K562 (cell line): Measurements from ENCODE around the gene SCTR. TPM values are rescaled to one million over a fixed set of nuclear protein-coding genes. Genes with fewer than 3 reads are reported as not detected.

Source experiments
- ATAC-seq: fragments of 200-7000 bp; cut with Tn5 transposase; 3 replicates; pipeline ENCODE4 v1.9.1; 2020; ENCODE audit warnings: moderate library complexity
- BruUV-seq: library from RNA; stranded (reverse); fragments of 400-500 nt; replicated peaks from 2 replicates; lab custom pipeline; 2021; lab: Mats Ljungman, UMichigan
- CTCF ChIA-PET: fragments of 300-600 bp; formaldehyde crosslinking; extraction: SDS; loops from one replicate; lab custom pipeline; 2021; ENCODE audit warnings: low intra/inter-chr PET ratio; lab: Yijun Ruan, JAX
- POLR2A ChIA-PET: fragments of 300-600, 350-650 bp; sonication (Branson Sonifier 250); formaldehyde crosslinking; extraction: SDS; loops from one replicate; lab custom pipeline; 2021; ENCODE audit warnings: antibody characterized with exemption, inconsistent platforms; lab: Yijun Ruan, JAX
- DNase-seq, 4 experiments: peaks; one replicate each; pipeline versions ENCODE4 v3.0.0 to v3.0.0-alpha.2; 2011 to 2018; ENCODE audit warnings: low spot score in 3 of 4, mixed read lengths in 3 of 4; ENCODE audit errors: extremely low read depth in 1 of 4
- FAIRE-seq: peaks from 2 replicates; lab custom pipeline; 2011; peaks lifted over from hg19 to GRCh38; lab: Jason Lieb, UNC
- H2AFZ ChIP-seq: 2 replicates; pipeline ENCODE4 v1.6.0; 2011; ENCODE audit warnings: low read depth, low read length, control low read depth, inconsistent platforms
- H3K27ac ChIP-seq: fragments of 200-600 bp; 3 replicates; pipeline ENCODE4 v1.8.0; 2011; ENCODE audit warnings: low read depth, mild to moderate bottlenecking, control low read depth, inconsistent platforms, low read length, moderate library complexity, mixed read lengths; ENCODE audit errors: extremely low read depth
- H3K27me3 ChIP-seq, 2 experiments: fragments of 300-600 bp in 1 of 2; 2 replicates in 1 of 2; 3 replicates in 1 of 2; pipeline versions ENCODE4 v1.6.0 to v1.8.0; 2011; ENCODE audit warnings: inconsistent platforms in 2 of 2, low read length in 2 of 2, mild to moderate bottlenecking in 1 of 2, mixed read lengths in 1 of 2, moderate library complexity in 1 of 2; ENCODE audit not compliant: control insufficient read depth in 2 of 2, insufficient read depth in 2 of 2
- H3K36me3 ChIP-seq: fragments of 300-600 bp; 3 replicates; pipeline ENCODE4 v1.8.0; 2011; ENCODE audit warnings: mild to moderate bottlenecking, low read length, inconsistent platforms; ENCODE audit not compliant: control insufficient read depth, insufficient read depth
- H3K4me1 ChIP-seq, 2 experiments: fragments of 200-600 bp in 1 of 2; replicated peaks in 1 of 2; 2 replicates in 1 of 2; 3 replicates in 1 of 2; pipeline versions ENCODE4 v1.5.1 to v1.8.0; 2011; ENCODE audit warnings: inconsistent platforms in 2 of 2, low read length in 2 of 2, mild to moderate bottlenecking in 1 of 2, mixed read lengths in 1 of 2, moderate library complexity in 1 of 2; ENCODE audit not compliant: control insufficient read depth in 2 of 2, insufficient read depth in 2 of 2
- H3K4me2 ChIP-seq: 2 replicates; pipeline ENCODE4 v1.6.1; 2011; ENCODE audit warnings: low read length, control low read depth, inconsistent platforms, mixed read lengths; ENCODE audit not compliant: insufficient read depth
- H3K4me3 ChIP-seq: fragments of 200-600 bp; sonication (generic), shearing (Covaris generic); 2 replicates; pipeline ENCODE4 v1.5.1; 2016; ENCODE audit warnings: control low read depth, inconsistent platforms
- H3K79me2 ChIP-seq: fragments of 200-600 bp; 3 replicates; pipeline ENCODE4 v1.8.0; 2011; ENCODE audit warnings: low read length, inconsistent platforms; ENCODE audit not compliant: control insufficient read depth, insufficient read depth
- H3K9ac ChIP-seq, 2 experiments: 2 replicates each; pipeline versions ENCODE4 v1.6.0 to v1.6.1; 2011; ENCODE audit warnings: low read depth in 2 of 2, low read length in 2 of 2, control low read depth in 1 of 2, inconsistent platforms in 1 of 2, mild to moderate bottlenecking in 1 of 2, mixed read lengths in 1 of 2; ENCODE audit not compliant: insufficient read depth in 1 of 2
- H3K9me1 ChIP-seq: one replicate; pipeline ENCODE4 v1.6.0; 2011; ENCODE audit warnings: inconsistent platforms, mild to moderate bottlenecking, low read length, moderate library complexity; ENCODE audit not compliant: control insufficient read depth, insufficient read depth
- H3K9me3 ChIP-seq: replicated peaks from 2 replicates; pipeline ENCODE4 v1.5.1; 2011; ENCODE audit warnings: low read depth, low read length, inconsistent platforms; ENCODE audit not compliant: control insufficient read depth, insufficient read depth
- H4K20me1 ChIP-seq: replicated peaks from 2 replicates; pipeline ENCODE4 v1.6.1; 2011; ENCODE audit warnings: low read length, inconsistent platforms, mixed read lengths; ENCODE audit not compliant: control insufficient read depth, insufficient read depth
- GATAD2B ChIP-seq: fragments of 450-650 bp; IDR thresholded peaks from 2 replicates; pipeline ENCODE4 v1.6.1; 2017; ENCODE audit warnings: mild to moderate bottlenecking, borderline replicate concordance
- HMG20A ChIP-seq: fragments of 450-650 bp; formaldehyde crosslinking; conservative IDR thresholded peaks from 2 replicates; pipeline ENCODE4 v1.4.0; 2020; ENCODE audit warnings: mild to moderate bottlenecking, mixed read lengths
- MAZ ChIP-seq, 2 experiments: fragments of 450-650 bp in 1 of 2; sonication (generic) in 1 of 2; formaldehyde crosslinking; IDR thresholded peaks in 1 of 2; conservative IDR thresholded peaks in 1 of 2; 2 replicates each; pipeline versions ENCODE4 v1.4.0 to v1.5.0; 2020; ENCODE audit warnings: mild to moderate bottlenecking in 1 of 2, missing genetic modification reagents in 1 of 2
- MTA1 ChIP-seq: fragments of 450-650 bp; IDR thresholded peaks from 2 replicates; pipeline ENCODE4 v1.6.1; 2017; ENCODE audit warnings: borderline replicate concordance
- POLR2AphosphoS5 ChIP-seq: IDR thresholded peaks from 2 replicates; pipeline ENCODE4 v1.6.1; 2011; ENCODE audit warnings: mild to moderate bottlenecking, low read depth, low read length, moderate library complexity; ENCODE audit not compliant: control insufficient read depth, insufficient read depth
- POLR2G ChIP-seq: fragments of 200-400 bp; formaldehyde crosslinking; IDR thresholded peaks from 2 replicates; pipeline ENCODE4 v1.6.1; 2017; ENCODE audit warnings: low read depth, mild to moderate bottlenecking, antibody characterized with exemption, low read length, moderate library complexity
- SMAD2 ChIP-seq: fragments of 150-350 bp; IDR thresholded peaks from 2 replicates; pipeline ENCODE4 v1.6.1; 2014; ENCODE audit warnings: low read depth, mild to moderate bottlenecking, low read length
- TSC22D4 ChIP-seq: fragments of 450-650 bp; IDR thresholded peaks from 2 replicates; pipeline ENCODE4 v1.6.1; 2016; ENCODE audit warnings: missing genetic modification characterization, missing biosample characterization, control low read depth
- ZBTB5 ChIP-seq: fragments of 450-650 bp; IDR thresholded peaks from 2 replicates; pipeline ENCODE4 v1.6.1; 2017; ENCODE audit warnings: antibody characterized with exemption
- ZNF121 ChIP-seq: sonication (generic); formaldehyde crosslinking; conservative IDR thresholded peaks from 2 replicates; pipeline ENCODE4 v1.8.0; 2022; ENCODE audit warnings: missing genetic modification reagents
- ZNF263 ChIP-seq: sonication (generic); formaldehyde crosslinking; IDR thresholded peaks from 2 replicates; pipeline ENCODE4 v1.8.0; 2022; ENCODE audit warnings: mild to moderate bottlenecking, missing genetic modification reagents, borderline replicate concordance
- ZNF445 ChIP-seq: fragments of 250-450 bp; sonication (Bioruptor Pico); IDR thresholded peaks from 2 replicates; pipeline ENCODE4 v1.4.0; 2020; ENCODE audit warnings: low read depth, mild to moderate bottlenecking, moderate library complexity
- WGBS: fragments of 100-300 bp; shearing (Covaris generic); methylation state at CpG from one replicate; pipeline ENCODE4 v1.1.6; 2016; ENCODE audit warnings: low coverage, mixed read lengths; ENCODE audit not compliant: insufficient coverage; ENCODE audit errors: missing lambda C conversion rate; 5-methylcytosine and 5-hydroxymethylcytosine counted together
- in situ Hi-C: fragments of 300-500 bp; cut with MboI; formaldehyde crosslinking; loops from 4 replicates; pipeline ENCODE4 v1.15.0; 2018; ENCODE audit warnings: inconsistent platforms, mixed read lengths
- intact Hi-C: fragments of 100-400 bp; cut with micrococcal nuclease; formaldehyde crosslinking; loops from 2 replicates; pipeline ENCODE4 v1.14.2; 2022
- polyA plus RNA-seq, 8 experiments: library from polyadenylated mRNA; depleted of rRNA in 4 of 8; stranded (reverse) in 5 of 8; unstranded in 3 of 8; fragments of >200 nt; fragmentation: Nextera tagmentation in 2 of 8; fragmentation: Illumina TruSeq in 1 of 8; extraction: Ambion mirVana in 2 of 8; extraction: Trizol in 1 of 8; gene quantifications; 2 replicates each; pipeline versions ENCODE4 v1.2.1 to v1.2.3, GENCODE V29; 2011 to 2014; ENCODE audit warnings: inconsistent platforms in 1 of 8, missing spikeins in 1 of 8
- total RNA-seq, 7 experiments: library from RNA; depleted of rRNA in 6 of 7; stranded (reverse); fragments of >200 nt in 6 of 7; fragmentation: Illumina TruSeq in 2 of 7; extraction: Trizol in 2 of 7; gene quantifications; 2 replicates each; pipeline versions ENCODE4 v1.2.1 to v1.2.3, GENCODE V29; 2011 to 2021; ENCODE audit warnings: low replicate concordance in 1 of 7
- TF ChIP-seq, protein P1 (sequence below): fragments of 200-800 bp; sonication (Bioruptor generic); IDR thresholded peaks from 2 replicates; pipeline ENCODE4 v1.6.1; 2017; ENCODE audit warnings: missing genetic modification characterization, missing compliant biosample characterization
- TF ChIP-seq, protein P2 (sequence below): fragments of 450-650 bp; IDR thresholded peaks from 2 replicates; pipeline ENCODE4 v1.6.1; 2016; ENCODE audit warnings: low read depth, mild to moderate bottlenecking, moderate library complexity
- TF ChIP-seq, protein P3 (sequence below), 2 experiments: fragments of 200-800 bp in 1 of 2; sonication (Bioruptor generic) in 1 of 2; sonication (generic) in 1 of 2; formaldehyde crosslinking in 1 of 2; IDR thresholded peaks in 1 of 2; conservative IDR thresholded peaks in 1 of 2; 2 replicates each; pipeline versions ENCODE4 v1.5.0 to v1.6.1; 2016 to 2020; ENCODE audit warnings: missing compliant biosample characterization in 1 of 2, missing genetic modification characterization in 1 of 2, missing genetic modification reagents in 1 of 2

The SCTR gene
- total and polyA plus RNA-seq, 9 of the 15 experiments (the other 6 are each of a cell fraction or from before 2014, with no cell fraction given) = not detected

- Histone ChIP-seq H3K27ac (peak within 1 kb of the TSS; percentile 78), H2AFZ (peak within 1 kb of the TSS; percentile 100), H3K4me1 (peaks cover 9 to 33% of the 10 kb centered on the region in 2 experiments), H3K4me2 (peak within 1 kb of the TSS; percentile 84), H3K9me3 (no peaks in the 10 kb centered on the region), H3K79me2 (no peaks in the 10 kb centered on the region), H3K27me3 (peaks cover 2 to 20% of the 10 kb centered on the region in 2 experiments; a peak in 3 of 5 replicates), H3K4me3 (peak within 1 kb of the TSS; percentile 44), H4K20me1 (0 out of 2 replicates have a peak, but pooled peaks cover 3% of the 10 kb centered on the region), H3K9me1 (no peaks in the 10 kb centered on the region), H3K9ac (peak within 1 kb of the TSS; percentile 76 to 90), H3K36me3 (no peaks in the 10 kb centered on the region)
- in situ Hi-C loops (no loop called here), intact Hi-C loops (no loop called here)
- ATAC-seq (peak; percentile 95), FAIRE-seq (peak; percentile 70), DNase-seq (peak; percentile 91 to 97 (median 94))
- CTCF ChIA-PET = no interaction called here
- POLR2A ChIA-PET = interaction anchor here (0.7 to 1.6 kb wide), 4 partner anchors 9 to 68 kb away, joined by 3 to 4 read pairs (median 3); no protein-coding TSS in a partner anchor
- BruUV-seq = TSS peak; percentile 97
- under 1% methylated on average over 36 of the region's 72 CpGs for WGBS
- peak; percentile 90 for TF ChIP-seq ZNF263
- TF ChIP-seq TSC22D4 = no peak
- TF ChIP-seq GATAD2B = no peak
- TF ChIP-seq MTA1 = no peak
- TF ChIP-seq, protein P1, sequence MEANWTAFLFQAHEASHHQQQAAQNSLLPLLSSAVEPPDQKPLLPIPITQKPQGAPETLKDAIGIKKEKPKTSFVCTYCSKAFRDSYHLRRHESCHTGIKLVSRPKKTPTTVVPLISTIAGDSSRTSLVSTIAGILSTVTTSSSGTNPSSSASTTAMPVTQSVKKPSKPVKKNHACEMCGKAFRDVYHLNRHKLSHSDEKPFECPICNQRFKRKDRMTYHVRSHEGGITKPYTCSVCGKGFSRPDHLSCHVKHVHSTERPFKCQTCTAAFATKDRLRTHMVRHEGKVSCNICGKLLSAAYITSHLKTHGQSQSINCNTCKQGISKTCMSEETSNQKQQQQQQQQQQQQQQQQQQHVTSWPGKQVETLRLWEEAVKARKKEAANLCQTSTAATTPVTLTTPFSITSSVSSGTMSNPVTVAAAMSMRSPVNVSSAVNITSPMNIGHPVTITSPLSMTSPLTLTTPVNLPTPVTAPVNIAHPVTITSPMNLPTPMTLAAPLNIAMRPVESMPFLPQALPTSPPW (CRISPR knock-in tag) = peak; percentile 94
- TF ChIP-seq ZBTB5 = no peak
- TF ChIP-seq, protein P2, sequence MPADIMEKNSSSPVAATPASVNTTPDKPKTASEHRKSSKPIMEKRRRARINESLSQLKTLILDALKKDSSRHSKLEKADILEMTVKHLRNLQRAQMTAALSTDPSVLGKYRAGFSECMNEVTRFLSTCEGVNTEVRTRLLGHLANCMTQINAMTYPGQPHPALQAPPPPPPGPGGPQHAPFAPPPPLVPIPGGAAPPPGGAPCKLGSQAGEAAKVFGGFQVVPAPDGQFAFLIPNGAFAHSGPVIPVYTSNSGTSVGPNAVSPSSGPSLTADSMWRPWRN = no peak
- TF ChIP-seq HMG20A = no peak
- TF ChIP-seq SMAD2 = no peak
- peak; percentile 48; the same call in 1 of the 2 replicates for TF ChIP-seq POLR2AphosphoS5
- peak; percentile 89 to 91 for TF ChIP-seq MAZ (CRISPR knock-in tag; conservative IDR thresholded peaks at IDR 0.05 in 1 of 2, IDR thresholded peaks at IDR 0.05 in 1 of 2)
- peak; percentile 84 for TF ChIP-seq POLR2G
- TF ChIP-seq, protein P3, sequence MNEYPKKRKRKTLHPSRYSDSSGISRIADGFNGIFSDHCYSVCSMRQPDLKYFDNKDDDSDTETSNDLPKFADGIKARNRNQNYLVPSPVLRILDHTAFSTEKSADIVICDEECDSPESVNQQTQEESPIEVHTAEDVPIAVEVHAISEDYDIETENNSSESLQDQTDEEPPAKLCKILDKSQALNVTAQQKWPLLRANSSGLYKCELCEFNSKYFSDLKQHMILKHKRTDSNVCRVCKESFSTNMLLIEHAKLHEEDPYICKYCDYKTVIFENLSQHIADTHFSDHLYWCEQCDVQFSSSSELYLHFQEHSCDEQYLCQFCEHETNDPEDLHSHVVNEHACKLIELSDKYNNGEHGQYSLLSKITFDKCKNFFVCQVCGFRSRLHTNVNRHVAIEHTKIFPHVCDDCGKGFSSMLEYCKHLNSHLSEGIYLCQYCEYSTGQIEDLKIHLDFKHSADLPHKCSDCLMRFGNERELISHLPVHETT (CRISPR knock-in tag; conservative IDR thresholded peaks at IDR 0.05 in 1 of 2, IDR thresholded peaks at IDR 0.05 in 1 of 2) = no peak
- TF ChIP-seq ZNF121 (CRISPR knock-in tag) = no peak
- TF ChIP-seq ZNF445 (CRISPR knock-in tag) = no peak
Measured at GRCh38 chr2:119431155-119431975, 92.9 kb downstream of the SCTR start, which contains the start of gene TMEM37. TMEM37 (plus strand) TSS chr2:119431854; CDS start chr2:119431904, 50 bp downstream.
